ENCODE data around the gene ATP1A2.

The ATP1A2 gene

DNA sequence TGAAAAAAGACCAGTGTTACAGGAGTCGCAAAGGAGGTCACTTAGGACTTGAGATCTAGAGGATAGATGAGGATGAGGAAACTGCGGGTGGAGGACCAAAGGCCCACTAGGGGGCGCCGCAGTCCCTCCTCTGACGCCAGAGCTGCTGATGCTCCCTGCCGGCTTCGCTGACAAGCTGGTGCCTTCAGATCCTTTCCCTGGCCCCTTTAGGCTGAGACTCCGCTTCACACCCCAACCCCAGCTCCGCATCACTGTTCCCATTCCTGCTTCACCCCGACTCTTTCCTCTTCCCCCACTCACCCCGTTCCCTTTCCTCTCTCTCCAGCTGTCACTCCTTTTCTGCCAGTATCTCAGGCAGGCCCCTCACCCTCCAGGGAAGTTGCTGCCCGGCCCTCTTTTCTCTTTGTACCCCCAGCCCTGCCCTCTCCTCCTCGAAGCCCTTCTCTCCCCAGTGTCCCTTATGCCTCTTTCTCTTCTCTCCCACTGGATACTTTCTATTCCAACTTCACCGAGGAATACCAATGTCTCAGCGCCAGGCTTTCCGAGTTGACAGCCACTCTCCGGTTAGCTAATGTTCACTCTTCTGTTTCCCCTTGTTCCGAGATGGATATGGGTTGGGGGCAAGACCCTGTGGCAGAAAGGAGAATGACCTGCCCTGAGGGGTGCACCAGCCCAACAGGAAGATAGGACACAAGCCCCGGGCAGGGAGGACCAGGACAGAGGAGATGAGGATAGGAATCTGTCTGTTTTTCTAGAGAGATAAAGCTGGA is 29.7 kb upstream of the ATP1A2 start:
- DNase-seq: peak in 1 of 2 experiments; percentile 43

DNA sequence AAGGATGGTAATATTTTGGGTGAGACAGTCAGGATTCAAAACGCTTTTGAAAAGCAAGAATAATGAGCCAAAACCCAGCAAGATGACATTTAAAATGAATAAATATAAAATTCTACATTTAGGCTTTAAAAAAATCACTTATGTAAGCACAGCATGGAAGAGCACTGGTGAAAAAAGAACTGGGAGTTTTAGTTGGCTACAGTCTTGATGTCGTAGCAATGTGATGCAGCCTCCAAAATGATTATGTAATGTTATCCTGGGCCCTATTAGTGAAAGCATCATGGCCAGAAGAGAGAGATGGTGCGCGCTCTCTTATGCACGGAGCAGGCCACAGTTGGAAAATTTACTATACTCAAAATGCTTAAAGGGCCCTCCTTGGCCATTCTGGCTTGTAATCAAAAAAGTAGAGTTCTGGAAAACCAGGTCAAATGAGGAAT is 29.1 kb upstream of the ATP1A2 start:
- DNase-seq: no peak

DNA sequence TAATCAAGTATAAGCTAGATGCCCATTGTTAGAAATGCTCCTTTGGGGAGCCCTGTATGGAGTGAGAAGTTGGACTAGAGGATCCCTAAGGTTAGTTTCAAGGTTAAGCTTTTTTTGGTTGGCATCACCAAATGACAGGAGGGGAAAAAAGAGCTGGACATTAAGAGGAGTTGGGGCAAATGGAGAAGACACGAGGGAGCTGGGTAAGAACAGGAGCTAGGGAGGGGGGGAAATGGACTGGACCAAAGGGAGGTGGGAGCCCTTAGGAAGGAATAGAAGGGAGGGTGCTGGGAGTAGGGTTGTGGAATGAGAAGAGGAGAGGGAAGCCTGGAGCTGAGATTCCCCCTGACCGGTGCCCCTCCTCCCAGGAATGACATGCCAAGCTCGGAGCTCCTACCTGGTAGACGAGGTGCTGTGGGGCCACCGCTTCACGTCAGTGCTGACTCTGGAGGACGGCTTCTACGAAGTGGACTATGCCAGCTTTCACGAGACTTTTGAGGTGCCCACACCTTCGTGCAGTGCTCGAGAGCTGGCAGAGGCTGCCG is 28.4 kb upstream of the ATP1A2 start:
- no peak for DNase-seq

- no peak for DNase-seq
Observed at GRCh38 chr1:160089883-160090282, 25.7 kb upstream of the ATP1A2 start.

- DNase-seq: no peak
Observed at GRCh38 chr1:160090760-160091159, 24.8 kb upstream of the ATP1A2 start.

- DNase-seq: no peak
Observed at GRCh38 chr1:160091666-160092223, 23.8 kb upstream of the ATP1A2 start.

DNA sequence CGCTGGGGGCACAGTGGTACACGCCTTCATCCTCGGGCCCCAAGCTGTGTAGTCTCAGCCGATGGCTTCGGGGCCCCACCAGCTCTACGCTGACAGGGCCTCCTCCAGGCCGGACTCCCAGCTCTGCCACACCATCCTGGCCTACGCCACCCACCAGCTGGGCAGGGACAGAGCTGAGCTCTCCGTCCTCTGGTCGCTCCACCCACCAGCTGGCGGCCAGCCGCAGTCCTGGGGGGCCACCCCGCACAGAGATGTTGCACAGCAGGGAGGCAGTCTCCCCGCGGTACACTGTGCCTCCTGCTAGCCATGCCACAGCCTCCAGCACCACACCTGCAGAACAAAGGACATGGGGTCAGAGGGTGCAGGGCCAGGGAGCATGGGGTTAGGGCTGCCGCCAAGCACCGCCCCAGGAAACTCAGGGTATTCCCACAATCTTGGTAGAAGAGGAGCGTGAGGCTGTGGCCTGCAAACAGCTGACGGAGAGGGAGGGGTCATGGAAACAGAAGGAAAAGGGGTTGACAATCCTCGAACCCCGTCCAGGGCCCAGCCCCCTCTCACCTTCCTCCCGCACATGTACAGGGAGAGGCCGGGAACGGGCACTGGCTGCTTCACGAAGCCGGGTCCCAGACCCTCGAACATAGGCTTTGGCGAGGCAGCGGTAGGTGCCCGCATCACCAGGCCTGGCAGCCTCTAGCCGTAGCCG is 23.0 kb upstream of the ATP1A2 start:
- no peak for DNase-seq

- DNase-seq: no peak
Observed at GRCh38 chr1:160093069-160093395, 22.5 kb upstream of the ATP1A2 start.

GRCh38 chr1:160093624-160094290 is 21.8 kb upstream of the ATP1A2 start:
- no peak for DNase-seq

GRCh38 chr1:160094291-160094625 is 21.3 kb upstream of the ATP1A2 start:
- DNase-seq: no peak

GRCh38 chr1:160094806-160095205 is 20.8 kb upstream of the ATP1A2 start:
- DNase-seq: no peak

DNA sequence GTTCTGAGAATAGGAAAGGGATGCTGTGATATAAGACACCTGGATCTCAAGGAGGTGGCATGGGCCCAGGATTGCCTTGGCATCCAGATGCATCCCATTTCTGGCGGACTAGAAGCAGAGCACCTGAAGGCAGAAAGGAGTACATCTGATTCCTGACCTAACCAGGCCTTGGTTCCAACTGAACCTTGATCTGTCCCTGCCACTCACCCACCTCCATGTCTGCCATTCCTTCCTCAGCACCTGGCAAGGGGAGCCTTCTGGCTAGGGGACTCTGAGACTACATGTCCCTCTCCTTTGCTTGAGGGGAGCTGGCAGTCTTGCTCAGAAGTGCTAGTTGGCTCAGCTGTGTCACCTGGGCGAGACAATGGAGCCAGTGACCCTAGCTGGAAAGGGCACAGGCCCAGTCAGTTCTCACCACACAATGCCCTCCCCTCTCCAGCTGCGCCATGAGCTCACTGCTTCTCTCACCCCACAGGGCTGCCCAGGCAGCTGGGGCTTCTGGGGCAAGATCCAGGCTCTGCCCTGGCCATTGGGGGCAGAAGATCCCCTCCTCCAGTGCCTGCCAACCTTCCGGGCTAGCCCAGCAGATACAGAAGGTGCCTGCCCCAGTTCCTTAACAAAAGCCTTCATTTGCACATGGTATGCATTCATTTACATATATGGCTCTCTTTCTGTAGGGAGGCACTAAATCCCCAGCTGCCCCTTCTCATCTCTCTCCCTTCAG is 20.0 kb upstream of the ATP1A2 start:
- no peak for DNase-seq

DNA sequence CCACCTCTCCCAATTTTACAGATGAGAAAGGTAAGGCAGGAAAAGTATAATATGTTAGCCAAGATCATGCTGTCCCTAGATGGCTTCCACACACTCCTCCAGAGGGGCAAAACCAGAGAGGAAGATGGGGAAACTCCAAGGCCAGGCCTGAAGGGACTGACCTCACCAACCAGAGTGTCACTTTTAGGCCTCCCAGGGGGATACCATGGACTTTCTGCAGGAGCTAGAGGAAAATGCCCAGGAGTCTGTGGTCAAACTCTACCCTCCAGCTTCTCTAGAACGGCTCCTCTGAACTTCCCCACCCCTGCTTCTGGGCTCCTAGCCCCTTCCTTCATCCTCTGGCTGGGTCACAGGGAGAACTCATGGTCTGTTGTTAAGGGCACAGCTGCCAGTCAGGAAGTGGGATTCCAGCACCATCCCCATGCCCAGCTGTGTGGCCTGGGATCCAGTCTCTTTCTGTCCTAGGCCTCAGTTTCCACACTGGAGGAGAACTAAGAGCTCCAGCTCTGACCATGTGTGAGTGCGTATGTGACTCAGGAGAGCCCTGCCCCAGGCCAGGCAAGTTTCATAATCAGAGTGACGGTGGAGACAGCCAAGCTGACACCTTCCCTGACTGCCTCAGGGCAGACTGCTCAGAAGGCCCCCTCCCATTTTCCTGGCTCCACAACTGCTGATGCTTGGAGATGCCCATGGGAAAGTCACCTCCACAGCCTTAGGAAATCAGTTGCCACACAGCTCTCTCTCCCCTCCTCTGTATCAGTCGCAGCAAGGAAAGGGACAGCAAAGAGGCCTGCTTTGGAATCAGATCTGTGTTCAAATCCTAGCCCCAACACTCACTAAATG is 19.1 kb upstream of the ATP1A2 start:
- DNase-seq: no peak

DNA sequence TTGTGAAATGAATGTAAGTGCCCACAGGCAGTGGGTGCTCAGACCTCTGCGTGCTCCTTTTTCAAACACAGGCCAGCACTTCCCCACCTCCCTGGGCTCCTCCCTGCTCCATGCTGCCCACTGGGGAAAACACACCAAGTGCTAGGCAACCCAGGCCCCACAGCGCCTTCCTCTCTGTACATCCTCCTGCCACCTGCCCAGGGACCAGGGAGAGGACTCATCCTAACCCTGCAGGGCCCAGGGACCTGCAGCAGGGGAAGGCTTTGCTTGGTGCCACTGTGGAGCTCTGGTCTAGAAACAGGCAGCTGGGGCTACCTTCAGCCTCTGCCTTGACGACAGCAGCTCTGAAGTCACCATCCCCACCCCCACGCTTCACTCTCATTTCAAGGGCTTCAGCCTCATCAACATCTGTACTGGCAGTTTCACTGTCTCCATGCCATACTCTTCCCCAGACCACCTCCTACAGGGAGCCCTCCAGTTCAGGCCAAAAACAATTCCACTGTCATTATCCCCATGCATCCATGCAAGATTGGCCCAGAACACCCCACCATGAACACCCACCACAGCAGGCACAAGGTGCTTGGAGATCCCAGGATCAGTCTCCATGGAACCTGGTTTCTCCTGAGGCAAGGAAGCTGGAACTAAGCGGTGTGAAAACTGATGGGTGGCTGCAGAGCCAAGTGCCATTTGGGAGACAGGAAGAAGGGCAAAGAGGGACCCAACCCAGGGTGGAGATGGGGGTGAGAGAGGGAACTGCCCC is 18.2 kb upstream of the ATP1A2 start:
- no peak for DNase-seq

DNA sequence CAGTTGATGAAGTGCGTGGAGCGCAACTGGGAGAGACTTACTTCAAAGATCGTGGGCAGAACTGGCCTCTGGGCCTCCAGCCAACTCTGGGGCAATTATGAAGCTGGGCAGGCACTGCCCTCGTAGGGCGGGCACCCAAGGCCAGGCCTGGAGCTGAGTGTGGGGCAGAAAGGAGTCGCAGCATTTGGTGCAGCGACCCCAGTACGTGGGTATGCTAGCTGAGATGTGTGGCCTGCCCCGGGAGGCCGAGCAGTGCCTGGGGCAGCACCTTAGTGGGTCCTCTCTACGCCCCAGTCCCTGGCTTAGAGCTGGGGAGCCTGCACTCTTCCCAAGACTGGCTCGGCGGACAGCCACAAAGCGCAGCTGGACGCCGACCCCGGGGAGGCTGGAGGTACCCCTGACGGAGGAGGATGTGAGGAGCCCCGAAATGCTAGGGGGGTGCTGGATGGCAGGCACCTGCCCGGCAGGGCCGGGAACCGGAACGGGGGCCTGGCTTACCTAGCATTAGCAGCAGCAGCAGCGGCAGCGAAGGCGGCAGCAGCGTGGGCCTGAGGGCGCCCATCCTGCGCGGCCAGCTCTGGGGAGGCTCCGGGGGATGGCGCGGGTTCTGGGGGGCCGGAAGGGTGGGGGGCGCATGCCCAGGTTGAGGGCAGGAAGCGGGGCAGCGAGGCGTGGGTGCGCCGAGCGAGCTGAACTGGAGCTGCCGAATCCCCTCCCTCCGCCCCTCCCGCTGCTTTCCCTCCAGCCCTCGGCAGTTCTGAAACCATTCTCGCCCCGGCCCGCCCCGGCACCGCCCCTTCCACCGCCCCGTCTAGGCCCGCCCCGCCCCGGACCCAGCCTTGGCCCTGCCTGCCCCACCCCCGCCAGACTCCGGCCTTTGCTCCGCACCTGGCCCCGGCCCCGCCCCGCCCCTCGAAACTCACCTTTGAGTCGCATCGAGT is 17.4 kb upstream of the ATP1A2 start, which contains the start of gene IGSF8:
IGSF8 (minus strand) TSS at position 709 of the 941 bp plus-strand sequence; CDS start at position 562, 147 bp downstream.
- peak in 1 of 2 experiments; percentile 47 for DNase-seq

DNA sequence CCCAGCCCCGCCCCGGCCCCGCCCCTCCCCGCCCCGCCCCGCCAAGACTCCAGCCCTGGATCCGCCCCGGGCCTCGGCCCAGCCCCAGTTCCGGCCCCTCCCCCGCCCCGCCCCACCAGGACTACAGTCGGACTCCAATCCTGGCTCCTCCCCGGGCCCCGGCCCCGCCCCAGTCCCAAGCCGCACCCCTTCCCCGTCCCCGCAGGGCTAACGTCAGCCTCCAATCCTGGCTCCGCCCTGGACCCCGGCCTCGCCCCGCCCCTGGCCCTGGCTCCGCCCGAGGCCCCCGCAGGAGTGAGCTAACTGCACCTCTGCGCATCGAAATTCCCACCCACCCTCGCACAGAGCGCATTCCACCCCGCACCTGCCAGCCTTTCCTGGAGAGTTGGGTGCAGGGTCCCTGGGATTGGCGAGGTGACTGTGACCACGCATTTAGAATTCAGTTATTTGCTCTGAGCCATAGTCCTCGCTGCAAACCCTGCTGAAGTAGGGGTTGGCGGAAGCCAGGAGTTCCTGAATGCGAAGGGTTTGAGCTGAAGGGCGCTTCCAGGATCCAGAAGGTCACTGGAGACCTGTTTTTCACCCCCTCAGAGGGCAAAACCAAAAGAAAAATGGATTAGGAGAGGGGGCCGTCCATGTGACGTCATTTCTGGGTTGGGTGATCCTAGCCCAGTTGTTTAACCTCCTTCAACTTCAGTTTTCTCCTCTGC is 16.6 kb upstream of the ATP1A2 start:
- DNase-seq: peak; percentile 25 to 73

- no peak for DNase-seq
Observed at GRCh38 chr1:160099716-160100375, 15.7 kb upstream of the ATP1A2 start.

DNA sequence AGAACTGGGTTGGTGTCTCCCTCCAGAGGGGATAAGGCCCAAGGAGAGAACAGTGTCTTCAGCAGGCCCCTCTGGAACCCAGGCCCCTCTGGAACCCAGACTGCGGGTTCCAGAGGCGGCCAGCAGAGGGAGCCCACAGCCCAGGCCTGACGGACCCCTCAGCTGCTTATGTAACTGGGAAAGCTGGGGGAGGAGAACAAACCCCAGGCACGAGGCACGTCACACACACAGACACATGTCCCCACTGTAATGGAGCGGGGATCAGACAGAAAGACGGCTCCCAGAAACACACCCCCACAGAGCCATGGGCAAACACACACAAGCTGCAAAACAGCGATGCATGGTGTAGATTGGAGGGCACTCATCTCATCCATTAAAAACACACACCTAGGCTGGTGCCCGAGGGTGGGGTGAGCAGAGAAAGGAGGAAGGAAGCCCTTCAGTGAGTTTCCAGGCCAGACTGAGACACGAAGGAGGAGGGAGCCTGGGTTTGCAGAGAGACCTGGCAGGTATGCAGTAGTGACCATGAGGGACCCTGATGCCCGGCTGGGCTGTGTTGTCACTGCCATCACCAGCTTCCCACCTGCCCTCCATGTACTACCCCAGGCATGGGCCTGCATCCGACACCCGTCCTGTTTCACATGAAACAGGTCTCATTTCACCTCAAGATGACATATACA is 14.4 kb upstream of the ATP1A2 start:
- DNase-seq: peak in 1 of 2 experiments; percentile 55

Data from SW 1271 (cell line).